ENCODE results near the gene HAO1. TPM values are rescaled to one million over a fixed set of nuclear protein-coding genes. Genes with fewer than 3 reads are reported as not detected.
"Not testable (repeated sequence)": the region's sequence is repeated elsewhere in the genome, so short reads cannot be mapped to it uniquely, and the experiment has no call there.

HAO1 gene
- not detected in 2 replicates for total RNA-seq (2014; rRNA removed; shearing (Covaris generic))

GRCh38 chr20:7940341-7940740 is at the start of gene HAO1:
TSS of gene HAO1 (minus strand) at chr20:7940458. CDS start at chr20:7940422, 36 bp downstream.
- DNase-seq (ENCODE audit: low spot score), result no peak
- in situ Hi-C loops (cut with HindIII; ENCODE audit: low sequenced_read_pairs), result no loop called here

GRCh38 chr20:7989379-7989778 is 49.1 kb upstream of the HAO1 start:
- DNase-seq (ENCODE audit: low spot score), result no peak
- in situ Hi-C loops (cut with HindIII; ENCODE audit: low sequenced_read_pairs), result no loop called here

GRCh38 chr20:7985916-7986315 is 45.7 kb upstream of the HAO1 start:
- DNase-seq (ENCODE audit: low spot score), result peak; percentile 12
- in situ Hi-C loops (cut with HindIII; ENCODE audit: low sequenced_read_pairs), result no loop called here

- in situ Hi-C loops (cut with HindIII; ENCODE audit: low sequenced_read_pairs), result no loop called here
- DNase-seq (ENCODE audit: low spot score), result no peak
Measured at GRCh38 chr20:7984192-7984591, 43.9 kb upstream of the HAO1 start.

GRCh38 chr20:7981374-7981773 is 41.1 kb upstream of the HAO1 start:
- in situ Hi-C loops (cut with HindIII; ENCODE audit: low sequenced_read_pairs), result no loop called here
- DNase-seq (ENCODE audit: low spot score), result no peak

DNA sequence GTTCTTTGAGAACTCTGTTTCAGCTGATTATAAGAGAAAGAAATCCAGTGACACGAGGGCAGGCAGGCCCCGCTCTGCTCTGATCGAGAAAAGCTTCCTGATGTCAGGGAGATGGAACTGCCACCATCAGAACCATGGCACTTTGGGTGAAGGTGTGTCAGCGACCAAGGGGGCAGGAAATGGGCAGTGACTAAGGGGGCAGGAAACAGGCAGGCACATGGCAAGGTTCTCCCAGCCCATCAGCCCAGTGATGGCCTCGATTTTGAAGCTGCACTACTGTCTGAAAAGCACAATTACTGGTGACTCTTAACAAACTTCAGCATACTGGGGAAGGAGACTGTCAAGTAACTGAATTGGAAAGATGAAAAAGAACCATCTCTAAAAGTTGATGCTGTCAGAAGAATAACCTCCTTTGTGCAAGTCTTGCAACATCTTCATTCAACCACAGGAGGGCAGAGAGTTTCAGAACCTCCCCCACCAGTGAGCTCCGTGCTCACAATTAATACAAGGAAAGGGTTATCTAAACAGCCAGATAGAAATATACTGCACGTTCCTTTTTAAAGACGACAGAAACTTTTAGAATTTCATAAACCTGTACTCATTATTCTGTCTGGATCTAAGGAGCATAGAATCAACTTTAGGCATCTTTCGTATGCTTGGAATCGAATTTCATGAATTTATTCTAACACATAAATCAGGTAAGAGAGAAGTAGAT is 40.2 kb upstream of the HAO1 start:
- in situ Hi-C loops (cut with HindIII; ENCODE audit: low sequenced_read_pairs), result no loop called here
- peak; percentile 18 for DNase-seq (ENCODE audit: low spot score)

DNA sequence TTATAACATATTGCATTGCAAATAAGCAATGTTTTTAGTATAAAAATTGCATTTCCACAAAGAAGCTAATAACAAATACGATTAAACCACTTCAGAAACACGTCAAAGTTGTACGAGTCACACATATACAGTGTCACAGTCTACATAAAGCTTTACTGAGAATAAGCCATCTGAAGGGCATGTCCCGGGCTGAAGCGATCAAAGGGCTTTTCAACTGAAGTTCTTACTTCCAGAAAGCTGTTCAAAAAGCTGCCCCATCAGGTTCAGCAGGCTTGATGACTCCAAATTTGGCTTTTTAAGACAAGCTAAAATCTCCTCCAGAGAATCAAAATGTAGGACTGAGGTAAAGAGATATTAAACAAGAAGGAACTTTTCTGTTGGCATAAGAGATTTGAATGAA is 37.5 kb upstream of the HAO1 start:
- no peak for DNase-seq (ENCODE audit: low spot score)
- in situ Hi-C loops (cut with HindIII; ENCODE audit: low sequenced_read_pairs), result no loop called here

GRCh38 chr20:7975851-7976414 is 35.7 kb upstream of the HAO1 start:
- in situ Hi-C loops (cut with HindIII; ENCODE audit: low sequenced_read_pairs), result no loop called here
- no peak for DNase-seq (ENCODE audit: low spot score)

- no peak for DNase-seq (ENCODE audit: low spot score)
- in situ Hi-C loops (cut with HindIII; ENCODE audit: low sequenced_read_pairs), result no loop called here
Measured at GRCh38 chr20:7974785-7975435, 34.7 kb upstream of the HAO1 start.

DNA sequence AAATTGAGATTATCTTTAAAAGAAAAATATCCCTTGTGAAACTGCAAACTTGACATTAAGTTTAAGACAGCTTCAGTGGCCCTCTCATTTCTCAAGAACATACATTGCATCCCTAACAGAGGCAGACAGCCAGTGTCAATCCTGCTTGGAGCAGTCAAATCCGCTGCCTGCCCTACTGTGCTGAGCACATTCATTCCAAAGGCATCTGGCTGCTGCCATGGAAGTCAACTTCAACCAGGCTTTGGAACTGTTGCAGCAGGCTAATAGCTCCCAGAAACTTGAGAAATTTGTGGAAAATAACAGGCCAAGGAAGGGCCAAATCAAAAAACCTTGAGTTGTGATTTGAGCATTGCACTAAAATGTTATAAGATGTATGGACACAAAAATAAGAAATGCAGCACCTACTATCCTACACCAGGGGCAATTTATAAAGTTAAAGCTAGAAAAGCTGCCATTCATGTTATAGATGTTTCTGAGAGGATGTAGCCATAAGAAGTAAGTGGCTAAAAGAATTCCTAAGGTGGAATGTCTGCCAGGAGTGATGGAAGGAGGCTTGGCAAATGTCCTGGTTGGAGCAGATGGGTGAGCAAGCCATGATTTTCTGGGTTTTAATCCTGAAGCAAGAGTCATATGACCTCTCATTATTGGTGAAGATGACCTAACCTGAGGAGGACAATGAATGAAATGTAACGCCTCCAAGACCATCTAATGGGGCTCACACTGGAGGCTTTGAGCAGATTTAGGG is 31.4 kb upstream of the HAO1 start:
- in situ Hi-C loops (cut with HindIII; ENCODE audit: low sequenced_read_pairs), result no loop called here

DNA sequence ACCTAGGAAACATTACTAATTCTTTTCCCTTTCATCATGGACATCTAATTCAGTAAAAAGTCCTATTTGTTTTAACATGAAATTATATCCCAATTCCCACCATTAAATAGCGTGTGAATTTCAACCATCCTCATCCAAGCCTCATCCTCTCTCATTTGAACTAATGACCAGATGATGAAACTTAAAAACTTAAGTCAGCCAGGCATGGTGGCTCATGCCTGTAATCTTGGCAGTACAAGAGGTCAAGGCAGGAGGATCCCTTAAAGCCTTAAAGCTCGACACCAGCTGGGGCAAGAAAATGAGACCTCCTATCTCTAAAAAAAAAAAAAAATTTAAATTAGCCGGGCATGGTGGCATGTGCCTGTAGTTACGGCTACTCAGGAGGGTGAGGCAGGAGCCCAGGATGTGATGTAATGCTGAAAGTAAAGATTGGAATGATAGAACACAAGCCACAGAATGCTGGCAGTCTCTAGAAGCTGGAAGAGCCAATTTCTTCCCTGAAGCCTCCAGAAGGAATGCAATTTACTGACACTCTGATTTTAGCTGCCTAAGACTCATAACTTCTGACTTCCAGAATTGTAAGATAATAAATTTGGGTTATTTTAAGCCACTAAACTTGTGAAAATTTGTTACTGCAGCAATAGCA is 27.1 kb upstream of the HAO1 start:
- no peak for DNase-seq (ENCODE audit: low spot score)
- in situ Hi-C loops (cut with HindIII; ENCODE audit: low sequenced_read_pairs), result no loop called here

More for the DNA sequence above, 31.4 kb upstream of the HAO1 start:
- peak; percentile 34 for DNase-seq (ENCODE audit: low spot score)

- no peak for DNase-seq (ENCODE audit: low spot score)
- in situ Hi-C loops (cut with HindIII; ENCODE audit: low sequenced_read_pairs), result no loop called here
Measured at GRCh38 chr20:7966176-7966575, 25.9 kb upstream of the HAO1 start.

GRCh38 chr20:7959484-7959883 is 19.2 kb upstream of the HAO1 start:
- in situ Hi-C loops (cut with HindIII; ENCODE audit: low sequenced_read_pairs), result no loop called here
- no peak for DNase-seq (ENCODE audit: low spot score)

DNA sequence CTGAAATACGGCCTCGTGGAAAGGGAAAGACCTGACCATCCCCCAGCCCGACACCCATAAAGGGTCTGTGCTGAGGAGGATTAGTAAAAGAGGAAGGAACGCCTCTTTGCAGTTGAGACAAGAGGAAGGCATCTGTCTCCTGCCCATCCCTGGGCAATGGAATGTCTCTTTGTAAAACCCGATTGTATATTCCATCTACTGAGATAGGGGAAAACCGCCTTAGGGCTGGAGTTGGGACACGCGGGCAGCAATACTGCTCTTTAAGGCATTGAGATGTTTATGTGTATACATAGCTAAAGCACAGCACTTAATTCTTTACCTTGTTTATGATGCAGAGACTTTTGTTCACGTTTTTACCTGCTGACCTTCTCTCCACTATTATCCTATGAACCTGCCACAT is 16.3 kb upstream of the HAO1 start:
- DNase-seq (ENCODE audit: low spot score); in situ Hi-C loops (cut with HindIII; ENCODE audit: low sequenced_read_pairs): not testable (repeated sequence)

- DNase-seq (ENCODE audit: low spot score), result no peak
- in situ Hi-C loops (cut with HindIII; ENCODE audit: low sequenced_read_pairs), result no loop called here
Measured at GRCh38 chr20:7950387-7950786, 10.1 kb upstream of the HAO1 start.

DNA sequence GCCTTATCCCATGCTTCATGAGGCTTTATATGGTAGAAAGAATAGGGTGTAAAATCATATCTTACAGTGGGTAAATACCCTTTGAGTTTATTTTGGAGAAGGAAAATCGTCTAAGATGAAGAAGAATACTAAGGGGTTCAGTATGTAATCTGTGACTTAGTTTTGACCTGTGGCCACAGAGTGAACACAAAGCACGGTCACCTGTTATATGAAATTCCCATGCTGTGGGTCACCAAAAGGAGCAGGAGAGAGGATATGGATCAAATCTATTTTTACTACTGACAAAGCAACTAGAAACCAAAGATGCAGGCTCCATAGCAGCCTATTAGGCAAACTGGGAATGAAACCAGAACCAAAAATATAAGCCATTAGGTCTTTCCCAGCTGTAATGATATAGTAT is 3.6 kb upstream of the HAO1 start:
- in situ Hi-C loops (cut with HindIII; ENCODE audit: low sequenced_read_pairs), result no loop called here
- no peak for DNase-seq (ENCODE audit: low spot score)

- DNase-seq (ENCODE audit: low spot score), result no peak
- in situ Hi-C loops (cut with HindIII; ENCODE audit: low sequenced_read_pairs), result no loop called here
Measured at GRCh38 chr20:7939663-7940062, 595 bp downstream of the HAO1 start.

GRCh38 chr20:7938058-7938457 is 2.2 kb downstream of the HAO1 start:
- in situ Hi-C loops (cut with HindIII; ENCODE audit: low sequenced_read_pairs), result no loop called here
- DNase-seq (ENCODE audit: low spot score), result no peak

- in situ Hi-C loops (cut with HindIII; ENCODE audit: low sequenced_read_pairs), result no loop called here
- DNase-seq (ENCODE audit: low spot score), result no peak
Measured at GRCh38 chr20:7937328-7937727, 2.9 kb downstream of the HAO1 start.

Measured in G401 (cell line).